A673 (cell line): ENCODE results near the gene NFYA.

Source experiments
- CTCF ChIP-seq: fragments of 300-800, 200-600 bp; sonication (generic); conservative IDR thresholded peaks from 2 replicates; pipeline ENCODE4 v1.5.1; 2017; ENCODE audit warnings: low read depth, mild to moderate bottlenecking, antibody characterized with exemption, low read length, moderate library complexity, mixed read lengths
- EZH2 ChIP-seq: fragments of 200-600 bp; sonication (generic); IDR thresholded peaks from 2 replicates; pipeline ENCODE4 v1.6.1; 2017; ENCODE audit warnings: borderline replicate concordance, low read depth, mild to moderate bottlenecking, mixed read lengths, antibody characterized with exemption, low read length; ENCODE audit not compliant: poor library complexity, severe bottlenecking

GRCh38 chr6:41047306-41047705 is 25.5 kb upstream of the NFYA start:
- TF ChIP-seq EZH2 = no peak
- no peak for TF ChIP-seq CTCF
